Astrocyte (in vitro differentiated cells and primary cell): Measurements from ENCODE around the gene MBOAT7. TPM values are rescaled to one million over a fixed set of nuclear protein-coding genes. Genes with fewer than 3 reads are reported as not detected.

Source experiments
- DNase-seq: peaks from one replicate; pipeline ENCODE4 v3.0.0-alpha.2; 2010; ENCODE audit warnings: low read depth
- FAIRE-seq: peaks from 2 replicates; lab custom pipeline; 2011; peaks lifted over from hg19 to GRCh38; lab: Jason Lieb, UNC
- H2AFZ ChIP-seq: 2 replicates; pipeline ENCODE4 v1.6.0; 2012; ENCODE audit warnings: low read depth, low read length, inconsistent platforms
- H3K27ac ChIP-seq: 2 replicates; pipeline ENCODE4 v1.5.1; 2011; ENCODE audit warnings: low read depth, low read length, inconsistent platforms
- H3K27me3 ChIP-seq: 2 replicates; pipeline ENCODE4 v1.6.0; 2011; ENCODE audit warnings: low read length, inconsistent platforms; ENCODE audit not compliant: insufficient read depth
- H3K36me3 ChIP-seq: 2 replicates; pipeline ENCODE4 v1.5.1; 2011; ENCODE audit warnings: low read length, inconsistent platforms; ENCODE audit not compliant: insufficient read depth
- H3K4me1 ChIP-seq: 2 replicates; pipeline ENCODE4 v1.5.1; 2011; ENCODE audit warnings: low read length, inconsistent platforms; ENCODE audit not compliant: insufficient read depth
- H3K4me2 ChIP-seq: 2 replicates; pipeline ENCODE4 v1.6.0; 2012; ENCODE audit warnings: low read length, inconsistent platforms
- H3K4me3 ChIP-seq: 2 replicates; pipeline ENCODE4 v1.5.1; 2011; ENCODE audit warnings: low read depth, mild to moderate bottlenecking, low read length, inconsistent platforms; ENCODE audit not compliant: insufficient read depth
- H3K79me2 ChIP-seq: 2 replicates; pipeline ENCODE4 v1.6.0; 2012; ENCODE audit warnings: mild to moderate bottlenecking, low read length, inconsistent platforms; ENCODE audit not compliant: insufficient read depth
- H3K9ac ChIP-seq: 2 replicates; pipeline ENCODE4 v1.6.0; 2012; ENCODE audit warnings: mild to moderate bottlenecking, low read length, inconsistent platforms
- H3K9me3 ChIP-seq: 2 replicates; pipeline ENCODE4 v1.5.1; 2012; ENCODE audit warnings: low read depth, mild to moderate bottlenecking, low read length, inconsistent platforms; ENCODE audit not compliant: insufficient read depth
- H4K20me1 ChIP-seq: 2 replicates; pipeline ENCODE4 v1.6.0; 2012; ENCODE audit warnings: low read length, inconsistent platforms; ENCODE audit not compliant: insufficient read depth
- H3K27ac Mint-ChIP-seq: one replicate; pipeline ENCODE4 v1.8.0; 2021; ENCODE audit warnings: mild to moderate bottlenecking, mixed read lengths; ENCODE audit not compliant: unreplicated experiment
- H3K27me3 Mint-ChIP-seq: one replicate; pipeline ENCODE4 v1.8.0; 2021; ENCODE audit warnings: low read depth, mixed read lengths; ENCODE audit not compliant: unreplicated experiment
- H3K36me3 Mint-ChIP-seq: one replicate; pipeline ENCODE4 v1.8.0; 2021; ENCODE audit warnings: low read depth, mixed read lengths; ENCODE audit not compliant: unreplicated experiment
- H3K4me1 Mint-ChIP-seq: one replicate; pipeline ENCODE4 v1.8.0; 2021; ENCODE audit warnings: low read depth, mixed read lengths; ENCODE audit not compliant: unreplicated experiment
- H3K4me3 Mint-ChIP-seq: one replicate; pipeline ENCODE4 v1.8.0; 2021; ENCODE audit warnings: mild to moderate bottlenecking, moderate library complexity, mixed read lengths; ENCODE audit not compliant: unreplicated experiment
- H3K9me3 Mint-ChIP-seq: one replicate; pipeline ENCODE4 v1.8.0; 2021; ENCODE audit warnings: mild to moderate bottlenecking, mixed read lengths; ENCODE audit not compliant: unreplicated experiment
- CTCF ChIP-seq: IDR thresholded peaks from 2 replicates; pipeline ENCODE4 v1.5.1; 2011; ENCODE audit warnings: low read depth, mild to moderate bottlenecking, inconsistent platforms, low read length, moderate library complexity; ENCODE audit not compliant: insufficient read depth
- EZH2 ChIP-seq: IDR thresholded peaks from 2 replicates; pipeline ENCODE4 v1.6.1; 2012; ENCODE audit warnings: mild to moderate bottlenecking, low read length, inconsistent platforms; ENCODE audit not compliant: insufficient read depth
- total RNA-seq: library from RNA; stranded (reverse); gene quantifications from 2 replicates; pipeline ENCODE4 v1.2.1, GENCODE V29; 2021

Gene MBOAT7
- total RNA-seq, 1 donor from 2014 or later, result 162 TPM

DNA sequence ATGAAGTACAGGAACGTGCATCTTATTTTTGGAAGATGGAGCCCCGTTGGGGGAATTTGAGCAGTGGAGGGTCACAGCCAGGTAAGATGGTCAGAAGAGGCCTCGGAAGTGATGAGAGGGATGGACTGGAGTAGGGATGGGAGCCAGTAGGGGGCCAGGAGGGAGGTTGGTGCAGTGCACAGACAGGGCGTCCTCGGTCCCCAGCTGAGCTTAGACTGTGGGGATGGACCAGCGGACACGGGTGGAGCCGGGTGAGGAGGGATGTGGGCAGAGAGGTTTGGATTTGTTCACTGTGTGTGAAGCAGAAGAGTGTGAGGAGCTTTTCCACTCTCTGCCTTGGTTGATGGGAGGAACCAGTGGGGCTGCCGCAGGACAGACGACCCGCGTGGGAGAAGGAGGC is 21.9 kb upstream of the MBOAT7 start:
- peaks cover 32% of the 10 kb centered on the region for H3K79me2 ChIP-seq
- H3K36me3 ChIP-seq, result peaks cover 17% of the 10 kb centered on the region
- peaks cover 23% of the 10 kb centered on the region for H3K4me1 Mint-ChIP-seq
- no peak overlapping the region for H3K4me2 ChIP-seq
- no peak overlapping the region for H3K4me3 ChIP-seq
- FAIRE-seq (no peak), DNase-seq (no peak)
- H3K4me1 ChIP-seq, result peaks cover 32% of the 10 kb centered on the region
- no peak overlapping the region for H3K27ac Mint-ChIP-seq
- no peaks in the 10 kb centered on the region for H3K9me3 ChIP-seq
- no peaks in the 10 kb centered on the region for H3K9me3 Mint-ChIP-seq
- no peak overlapping the region for H3K4me3 Mint-ChIP-seq
- no peak for TF ChIP-seq CTCF
- no peak for TF ChIP-seq EZH2
- H2AFZ ChIP-seq, result no peak overlapping the region
- H4K20me1 ChIP-seq, result peaks cover 69% of the 10 kb centered on the region
- peaks cover 11% of the 10 kb centered on the region for H3K36me3 Mint-ChIP-seq
- no peak overlapping the region for H3K27ac ChIP-seq
- H3K9ac ChIP-seq, result no peak overlapping the region
- H3K27me3 ChIP-seq, result no peaks in the 10 kb centered on the region
- H3K27me3 Mint-ChIP-seq, result no peaks in the 10 kb centered on the region

DNA sequence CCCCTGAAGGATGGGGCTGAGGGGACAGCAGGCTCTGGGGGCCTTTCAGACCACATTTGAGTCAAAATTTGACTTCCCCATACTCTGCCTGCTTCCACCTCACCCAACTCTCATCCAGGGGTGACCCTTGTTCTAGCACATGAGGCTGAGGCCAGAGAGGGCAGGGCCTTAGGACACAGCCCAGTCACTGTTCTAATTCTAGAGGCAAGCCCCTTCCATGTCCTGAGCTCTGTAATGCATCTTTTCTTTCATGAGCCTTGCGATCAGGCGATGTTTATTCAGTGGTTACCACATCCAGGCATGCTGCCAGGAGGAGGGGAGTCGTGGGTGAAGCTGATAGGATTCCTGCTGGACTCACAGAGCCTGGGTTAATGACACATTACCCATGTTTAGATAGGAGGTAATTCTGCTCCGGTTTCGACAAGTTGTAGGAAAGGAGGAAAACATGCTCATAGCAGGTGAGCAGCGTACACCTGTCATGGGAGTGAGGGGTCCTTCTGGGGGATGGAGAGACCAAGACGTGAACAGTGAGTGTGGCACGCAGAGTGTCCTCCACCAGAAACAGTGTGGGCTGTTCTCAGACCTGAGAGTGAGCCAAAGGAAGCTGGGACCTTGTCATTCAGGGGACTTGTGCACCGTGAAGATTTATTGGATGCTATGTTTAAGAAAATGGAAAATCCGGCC is 20.6 kb upstream of the MBOAT7 start:
- peak; percentile 96 for DNase-seq
- Histone ChIP-seq H3K9me3 (no peaks in the 10 kb centered on the region), H3K36me3 (peaks cover 24% of the 10 kb centered on the region), H3K27me3 (no peaks in the 10 kb centered on the region), H3K4me3 (no peak overlapping the region), H3K4me1 (peaks cover 34% of the 10 kb centered on the region), H3K27ac (peak overlapping the region; percentile 41), H3K4me2 (peak overlapping the region; percentile 45), H3K9ac (peak overlapping the region; percentile 61), H3K79me2 (peaks cover 45% of the 10 kb centered on the region), H4K20me1 (peaks cover 82% of the 10 kb centered on the region), H2AFZ (no peak overlapping the region)
- peak; percentile 98 for FAIRE-seq
- Mint-ChIP-seq H3K4me1 (peaks cover 29% of the 10 kb centered on the region), H3K27ac (peak overlapping the region; percentile 54), H3K9me3 (no peaks in the 10 kb centered on the region), H3K4me3 (peak overlapping the region; percentile 51), H3K36me3 (peaks cover 17% of the 10 kb centered on the region), H3K27me3 (no peaks in the 10 kb centered on the region)
- TF ChIP-seq CTCF (no peak), EZH2 (no peak)
